A549 treated with ZK216348 at 1 μM for 4 hours (cell line): Measurements from ENCODE around the gene SPRING1. TPM values are rescaled to one million over a fixed set of nuclear protein-coding genes. Genes with fewer than 3 reads are reported as not detected.

Source experiments
- total RNA-seq: library from RNA; stranded (reverse); fragments of 200-300 nt; extraction: Qiagen RNA extraction; gene quantifications from 5 replicates; pipeline ENCODE4 v1.2.3, GENCODE V29; 2022; ENCODE audit warnings: low read depth

SPRING1 gene, protein sequence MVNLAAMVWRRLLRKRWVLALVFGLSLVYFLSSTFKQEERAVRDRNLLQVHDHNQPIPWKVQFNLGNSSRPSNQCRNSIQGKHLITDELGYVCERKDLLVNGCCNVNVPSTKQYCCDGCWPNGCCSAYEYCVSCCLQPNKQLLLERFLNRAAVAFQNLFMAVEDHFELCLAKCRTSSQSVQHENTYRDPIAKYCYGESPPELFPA
- total RNA-seq: 16.3 to 29.2 TPM (median 22.1 TPM) in 5 replicates

DNA sequence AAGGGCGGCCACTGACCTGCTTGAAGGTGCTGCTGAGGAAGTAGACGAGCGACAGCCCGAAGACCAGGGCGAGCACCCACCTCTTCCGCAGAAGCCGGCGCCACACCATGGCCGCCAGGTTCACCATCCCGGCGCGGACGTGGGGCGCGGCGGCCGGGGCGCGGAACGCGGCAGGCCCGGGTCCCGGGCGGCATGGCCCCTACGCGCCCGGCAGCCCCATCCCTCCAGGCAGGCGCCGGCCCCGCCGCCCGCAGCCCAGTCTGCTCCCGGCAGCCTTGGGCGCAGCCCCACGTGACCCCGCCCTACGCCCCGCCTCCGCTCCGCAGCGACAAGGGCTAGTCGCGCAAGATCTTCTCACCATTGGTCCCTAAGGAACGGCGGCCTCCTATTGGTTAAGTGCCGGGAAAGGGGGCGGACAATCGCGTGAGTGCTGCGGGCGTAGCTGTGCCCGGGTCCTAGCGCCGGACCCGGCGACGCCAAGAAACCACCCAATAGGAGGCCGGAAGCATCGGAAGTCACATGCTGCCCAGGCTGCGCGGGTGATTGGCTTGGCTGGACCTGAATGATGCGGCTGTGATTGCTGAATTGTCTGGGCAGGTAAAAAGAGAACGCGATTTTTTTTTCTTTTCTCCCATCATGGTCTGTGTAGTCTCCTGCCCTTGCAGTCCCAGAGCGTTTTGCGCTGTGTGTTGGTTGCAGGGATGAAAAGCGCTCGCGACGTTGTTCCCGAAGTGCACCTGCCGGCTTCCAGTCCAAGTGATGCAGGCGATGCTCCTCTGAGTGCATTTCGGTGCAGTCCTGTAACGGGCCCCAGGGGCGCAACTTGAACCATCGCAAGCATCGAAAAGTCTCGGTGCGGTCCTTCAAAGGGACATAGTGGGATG lies at the start of gene SPRING1, which contains the start of gene RNFT2:
SPRING1 (minus strand) TSS at position 296 of the 884 bp plus-strand sequence; CDS start at position 127, 169 bp downstream.
RNFT2 (plus strand) TSS at position 542 of the 884 bp plus-strand sequence. CDS start 2,183 bp downstream, outside the sequence.

Other genes starting within 250 kb of the SPRING1 start
- gene MAP1LC3B2, start 178.7 kb downstream of the SPRING1 start, total RNA-seq: 0.91 to 1.7 TPM (median 1.1 TPM) in 5 replicates
- 1.2 to 3.3 TPM (median 2.8 TPM) in 5 replicates for gene RNFT2, start 246 bp upstream of the SPRING1 start, total RNA-seq
- 0.80 to 1.1 TPM (median 0.94 TPM) in 5 replicates for gene HRK, start 143.4 kb upstream of the SPRING1 start, total RNA-seq
- gene FBXW8, start 172.9 kb upstream of the SPRING1 start, total RNA-seq: 4.7 to 7.8 TPM (median 6.8 TPM) in 5 replicates